Measurements from ENCODE around the gene MISP. TPM values are rescaled to one million over a fixed set of nuclear protein-coding genes. Genes with fewer than 3 reads are reported as not detected.
"Not testable (repeated sequence)": the region's sequence is repeated elsewhere in the genome, so short reads cannot be mapped to it uniquely, and the experiment has no call there.

Gene MISP
- total and polyA plus RNA-seq, 2 donors (not counting 1 experiment from before 2014, with no cell fraction given) = not detected

DNA sequence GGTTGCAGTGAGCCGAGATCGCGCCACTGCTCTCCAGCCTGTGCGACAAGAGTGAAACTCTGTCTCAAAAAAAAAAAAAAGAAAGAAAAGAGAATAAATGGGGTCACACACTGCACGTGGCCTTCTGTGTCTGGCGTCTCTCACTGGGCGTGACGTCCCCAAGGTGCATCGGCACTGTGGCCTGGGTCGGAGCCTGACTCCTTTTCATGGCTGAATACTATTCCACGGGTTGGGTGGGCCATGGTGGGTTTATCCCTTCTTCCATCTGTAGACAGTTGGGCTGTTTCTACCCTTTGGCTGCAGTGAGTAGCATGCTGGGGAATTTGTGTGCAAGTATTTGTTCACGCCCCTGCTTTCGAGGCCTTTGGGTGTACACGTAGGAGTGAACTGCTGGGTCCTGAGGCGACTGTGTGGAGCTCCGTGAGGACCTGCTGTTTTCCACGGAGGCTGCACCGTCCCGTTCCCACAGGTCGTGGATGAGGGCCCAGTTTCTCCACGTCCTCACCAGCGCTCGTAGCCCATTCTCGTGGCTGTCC lies 8.3 kb upstream of the MISP start:
- intact Hi-C loops (cut with micrococcal nuclease) = no loop called here
- no peaks in the 10 kb centered on the region for H3K4me1 Mint-ChIP-seq

DNA sequence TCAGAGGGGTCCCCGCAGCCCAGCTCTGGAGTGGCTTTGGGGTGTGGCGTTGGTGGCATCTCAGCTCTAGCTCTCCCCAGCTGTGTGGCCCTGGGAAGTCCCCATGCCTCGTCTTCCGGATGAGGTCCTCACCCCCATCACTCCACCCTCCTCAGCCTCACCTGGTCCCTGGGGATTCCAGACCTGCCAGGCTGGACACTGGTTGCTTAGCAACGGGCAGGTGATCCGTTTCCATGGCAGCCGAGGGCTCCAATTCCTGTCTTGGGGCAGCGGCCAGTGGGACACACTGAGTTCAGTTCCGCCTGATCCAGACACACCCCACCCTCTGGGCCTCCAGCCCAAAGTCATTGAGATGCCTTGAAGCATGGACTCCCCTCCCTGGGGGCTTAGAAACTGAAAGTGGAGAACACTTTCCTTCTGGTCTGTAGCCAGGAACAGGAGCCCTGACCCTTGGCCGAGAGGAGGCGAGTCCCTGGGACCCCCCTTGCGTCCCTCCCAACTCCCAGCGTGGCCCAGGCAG lies 7.7 kb upstream of the MISP start:
- H3K4me1 ChIP-seq (ENCODE audit: control insufficient read depth in 2 of 2, insufficient read depth in 2 of 2, low read length in 2 of 2) = no peaks in the 10 kb centered on the region
- H3K4me2 ChIP-seq (replicated peaks; ENCODE audit: low read depth, low read length, poor library complexity, severe bottlenecking) = no peak overlapping the region
- Mint-ChIP-seq H3K4me1 (no peaks in the 10 kb centered on the region), H3K9me3 (ENCODE audit: insufficient read depth) (no peaks in the 10 kb centered on the region), H3K27ac (no peak overlapping the region), H3K27me3 (no peaks in the 10 kb centered on the region), H3K4me3 (no peak overlapping the region)
- intact Hi-C loops (cut with micrococcal nuclease) = no loop called here
- no peak overlapping the region for H2AFZ ChIP-seq (ENCODE audit: insufficient read depth, low read depth, low read length, poor library complexity, severe bottlenecking)
- TF ChIP-seq, protein P1, sequence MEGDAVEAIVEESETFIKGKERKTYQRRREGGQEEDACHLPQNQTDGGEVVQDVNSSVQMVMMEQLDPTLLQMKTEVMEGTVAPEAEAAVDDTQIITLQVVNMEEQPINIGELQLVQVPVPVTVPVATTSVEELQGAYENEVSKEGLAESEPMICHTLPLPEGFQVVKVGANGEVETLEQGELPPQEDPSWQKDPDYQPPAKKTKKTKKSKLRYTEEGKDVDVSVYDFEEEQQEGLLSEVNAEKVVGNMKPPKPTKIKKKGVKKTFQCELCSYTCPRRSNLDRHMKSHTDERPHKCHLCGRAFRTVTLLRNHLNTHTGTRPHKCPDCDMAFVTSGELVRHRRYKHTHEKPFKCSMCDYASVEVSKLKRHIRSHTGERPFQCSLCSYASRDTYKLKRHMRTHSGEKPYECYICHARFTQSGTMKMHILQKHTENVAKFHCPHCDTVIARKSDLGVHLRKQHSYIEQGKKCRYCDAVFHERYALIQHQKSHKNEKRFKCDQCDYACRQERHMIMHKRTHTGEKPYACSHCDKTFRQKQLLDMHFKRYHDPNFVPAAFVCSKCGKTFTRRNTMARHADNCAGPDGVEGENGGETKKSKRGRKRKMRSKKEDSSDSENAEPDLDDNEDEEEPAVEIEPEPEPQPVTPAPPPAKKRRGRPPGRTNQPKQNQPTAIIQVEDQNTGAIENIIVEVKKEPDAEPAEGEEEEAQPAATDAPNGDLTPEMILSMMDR (IDR thresholded peaks at IDR 0.05) = no peak
- no peak for TF ChIP-seq EZH2 (IDR thresholded peaks at IDR 0.05; ENCODE audit: borderline replicate concordance, insufficient read depth, low read depth, low read length, poor library complexity, severe bottlenecking)
- H3K9ac ChIP-seq (ENCODE audit: low read length) = no peak overlapping the region
- ATAC-seq (ENCODE audit: low read depth) (peak; percentile 53), DNase-seq (peak; percentile 51)
- peaks cover 0 to 61% (median 7%) of the 10 kb centered on the region in 3 donors for H3K9me3 ChIP-seq (ENCODE audit: control extremely low read depth in 1 of 3, control insufficient read depth in 2 of 3, insufficient read depth in 1 of 3, low read length in 2 of 3)
- WGBS (ENCODE audit: insufficient coverage) = 87% methylated on average over 12 of the region's 13 CpGs
- no peaks in the 10 kb centered on the region for H4K20me1 ChIP-seq (ENCODE audit: control insufficient read depth, insufficient read depth, low read length, poor library complexity, severe bottlenecking)
- H3K36me3 ChIP-seq (replicated peaks in 1 of 2; ENCODE audit: control extremely low read depth in 1 of 2, control insufficient read depth in 1 of 2, extremely low read depth in 1 of 2, insufficient read depth in 2 of 2, low read length in 1 of 2) = no peaks in the 10 kb centered on the region
- H3K27ac ChIP-seq (ENCODE audit: low read length in 2 of 2) = no peak overlapping the region
- H3K4me3 ChIP-seq (ENCODE audit: control extremely low read depth in 1 of 5, extremely low read depth in 1 of 5, insufficient read depth in 1 of 5, low read depth in 2 of 5, low read length in 4 of 5) = no peak overlapping the region
- no peaks in the 10 kb centered on the region for H3K79me2 ChIP-seq (ENCODE audit: control insufficient read depth, insufficient read depth, low read length)
- H3K27me3 ChIP-seq (replicated peaks in 1 of 4; ENCODE audit: control extremely low read depth in 1 of 4, control insufficient read depth in 3 of 4, insufficient read depth in 4 of 4, low read length in 3 of 4) = no peaks in the 10 kb centered on the region
- POLR2A ChIA-PET = no interaction called here
- CTCF ChIA-PET = interaction anchor here (1.3 kb wide), 1 partner anchor 9 kb away, joined by 5 read pairs; no protein-coding TSS in a partner anchor

More for the DNA sequence above, 8.3 kb upstream of the MISP start:
- Mint-ChIP-seq H3K27ac (no peak overlapping the region), H3K9me3 (ENCODE audit: insufficient read depth) (no peaks in the 10 kb centered on the region), H3K27me3 (peaks cover under 1% of the 10 kb centered on the region), H3K4me3 (no peak overlapping the region)
- DNase-seq (no peak), ATAC-seq (ENCODE audit: low read depth) (peak; percentile 9)
- no peaks in the 10 kb centered on the region for H3K79me2 ChIP-seq (ENCODE audit: control insufficient read depth, insufficient read depth, low read length)
- H3K4me1 ChIP-seq (ENCODE audit: control insufficient read depth in 2 of 2, insufficient read depth in 2 of 2, low read length in 2 of 2) = no peaks in the 10 kb centered on the region
- H3K27me3 ChIP-seq (replicated peaks in 1 of 4; ENCODE audit: control extremely low read depth in 1 of 4, control insufficient read depth in 3 of 4, insufficient read depth in 4 of 4, low read length in 3 of 4) = no peaks in the 10 kb centered on the region
- peaks cover 0 to 55% (median 4%) of the 10 kb centered on the region in 3 donors for H3K9me3 ChIP-seq (ENCODE audit: control extremely low read depth in 1 of 3, control insufficient read depth in 2 of 3, insufficient read depth in 1 of 3, low read length in 2 of 3)
- no peak overlapping the region for H2AFZ ChIP-seq (ENCODE audit: insufficient read depth, low read depth, low read length, poor library complexity, severe bottlenecking)
- no peak overlapping the region for H3K4me2 ChIP-seq (replicated peaks; ENCODE audit: low read depth, low read length, poor library complexity, severe bottlenecking)
- H3K4me3 ChIP-seq (ENCODE audit: control extremely low read depth in 1 of 5, extremely low read depth in 1 of 5, insufficient read depth in 1 of 5, low read depth in 2 of 5, low read length in 4 of 5) = no peak overlapping the region
- WGBS (ENCODE audit: insufficient coverage) = 97% methylated on average over 16 of the region's 24 CpGs
- no peak overlapping the region for H3K27ac ChIP-seq (ENCODE audit: low read length in 2 of 2)
- no peak overlapping the region for H3K9ac ChIP-seq (ENCODE audit: low read length)
- no peaks in the 10 kb centered on the region for H4K20me1 ChIP-seq (ENCODE audit: control insufficient read depth, insufficient read depth, low read length, poor library complexity, severe bottlenecking)
- ChIA-PET CTCF (interaction anchor here (1.3 kb wide), 1 partner anchor 8 kb away, joined by 5 read pairs; no protein-coding TSS in a partner anchor), POLR2A (no interaction called here)
- TF ChIP-seq, protein P1 (IDR thresholded peaks at IDR 0.05) = no peak
- no peak for TF ChIP-seq EZH2 (IDR thresholded peaks at IDR 0.05; ENCODE audit: borderline replicate concordance, insufficient read depth, low read depth, low read length, poor library complexity, severe bottlenecking)
- H3K36me3 ChIP-seq (replicated peaks in 1 of 2; ENCODE audit: control extremely low read depth in 1 of 2, control insufficient read depth in 1 of 2, extremely low read depth in 1 of 2, insufficient read depth in 2 of 2, low read length in 1 of 2) = no peaks in the 10 kb centered on the region

DNA sequence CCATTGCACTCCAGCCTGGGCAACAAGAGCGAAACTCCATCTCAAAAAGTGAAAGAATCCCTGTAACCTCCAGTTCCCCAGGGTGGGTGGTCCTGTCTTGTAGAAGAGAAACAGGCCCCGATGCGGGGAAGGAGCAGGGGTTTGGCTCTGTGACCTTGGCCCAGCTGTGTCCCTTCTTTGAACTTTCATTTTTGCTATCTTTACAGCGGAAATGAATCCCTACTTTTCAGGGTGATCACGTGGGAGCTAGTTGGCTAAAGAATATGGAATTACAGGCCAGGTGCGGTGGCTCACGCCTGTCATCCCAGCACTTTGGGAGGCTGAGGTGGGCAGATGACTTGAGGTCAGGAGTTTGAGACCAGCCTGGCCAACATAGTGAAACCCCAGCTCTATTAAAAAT lies 5.8 kb upstream of the MISP start:
- H3K27ac ChIP-seq (ENCODE audit: low read length in 2 of 2); H2AFZ ChIP-seq (ENCODE audit: insufficient read depth, low read depth, low read length, poor library complexity, severe bottlenecking); H3K9me3 Mint-ChIP-seq (ENCODE audit: insufficient read depth); H4K20me1 ChIP-seq (ENCODE audit: control insufficient read depth, insufficient read depth, low read length, poor library complexity, severe bottlenecking); H3K4me1 Mint-ChIP-seq; H3K4me3 ChIP-seq (ENCODE audit: control extremely low read depth in 1 of 5, extremely low read depth in 1 of 5, insufficient read depth in 1 of 5, low read depth in 2 of 5, low read length in 4 of 5); DNase-seq; H3K79me2 ChIP-seq (ENCODE audit: control insufficient read depth, insufficient read depth, low read length); H3K27me3 Mint-ChIP-seq; H3K27me3 ChIP-seq (replicated peaks in 1 of 4; ENCODE audit: control extremely low read depth in 1 of 4, control insufficient read depth in 3 of 4, insufficient read depth in 4 of 4, low read length in 3 of 4); H3K4me3 Mint-ChIP-seq; POLR2A ChIA-PET; ATAC-seq (ENCODE audit: low read depth); intact Hi-C loops (cut with micrococcal nuclease); H3K4me1 ChIP-seq (ENCODE audit: control insufficient read depth in 2 of 2, insufficient read depth in 2 of 2, low read length in 2 of 2); H3K9ac ChIP-seq (ENCODE audit: low read length); H3K36me3 ChIP-seq (replicated peaks in 1 of 2; ENCODE audit: control extremely low read depth in 1 of 2, control insufficient read depth in 1 of 2, extremely low read depth in 1 of 2, insufficient read depth in 2 of 2, low read length in 1 of 2); H3K27ac Mint-ChIP-seq; H3K4me2 ChIP-seq (replicated peaks; ENCODE audit: low read depth, low read length, poor library complexity, severe bottlenecking): not testable (repeated sequence)
- CTCF ChIA-PET = interaction anchor here (0.6 to 1.1 kb wide), 2 partner anchors 11 to 198 kb away, joined by 3 to 4 read pairs; no protein-coding TSS in a partner anchor
- peaks cover 0 to 66% (median 7%) of the 10 kb centered on the region in 3 donors for H3K9me3 ChIP-seq (ENCODE audit: control extremely low read depth in 1 of 3, control insufficient read depth in 2 of 3, insufficient read depth in 1 of 3, low read length in 2 of 3)
- WGBS (ENCODE audit: insufficient coverage) = 50% methylated on average over 2 of the region's 7 CpGs
